Measurements from ENCODE around the gene GJA10. TPM values are rescaled to one million over a fixed set of nuclear protein-coding genes. Genes with fewer than 3 reads are reported as not detected.

GJA10 gene
- total RNA-seq, 3 donors from 2014 or later (not counting 1 experiment from before 2014, with no cell fraction given) = not detected

GRCh38 chr6:89924231-89924630, 30.0 kb downstream of the GJA10 start:
- Mint-ChIP-seq H3K27ac (no peak overlapping the region), H3K4me1 (peaks cover 18 to 21% of the 10 kb centered on the region in 2 donors), H3K27me3 (ENCODE audit: low read depth in 2 of 2) (no peaks in the 10 kb centered on the region), H3K4me3 (no peak overlapping the region), H3K9me3 (no peaks in the 10 kb centered on the region), H3K36me3 (no peaks in the 10 kb centered on the region)
- Histone ChIP-seq H3K27me3 (ENCODE audit: control insufficient read depth, insufficient read depth, low read length) (no peaks in the 10 kb centered on the region), H3K4me1 (ENCODE audit: control insufficient read depth, insufficient read depth, low read length) (peaks cover 4% of the 10 kb centered on the region), H3K9me3 (ENCODE audit: control insufficient read depth, insufficient read depth, low read length) (no peaks in the 10 kb centered on the region), H3K27ac (ENCODE audit: low read length) (no peak overlapping the region), H3K4me3 (ENCODE audit: low read length) (no peak overlapping the region), H3K36me3 (ENCODE audit: control insufficient read depth, insufficient read depth, low read length) (no peaks in the 10 kb centered on the region)
- intact Hi-C loops (cut with micrococcal nuclease) = no loop called here
- ATAC-seq = no peak
- no peak for TF ChIP-seq CTCF (IDR thresholded peaks at IDR 0.05)
- WGBS (ENCODE audit: insufficient coverage) = 67% methylated on average over 5 of the region's 5 CpGs
- no peak for DNase-seq

- Mint-ChIP-seq H3K4me1 (peaks cover 24 to 25% of the 10 kb centered on the region in 2 donors), H3K27me3 (ENCODE audit: low read depth in 2 of 2) (no peaks in the 10 kb centered on the region), H3K9me3 (no peaks in the 10 kb centered on the region), H3K36me3 (no peaks in the 10 kb centered on the region), H3K27ac (no peak overlapping the region), H3K4me3 (no peak overlapping the region)
- no peaks in the 10 kb centered on the region for H3K27me3 ChIP-seq (ENCODE audit: control insufficient read depth, insufficient read depth, low read length)
- peak in 1 of 3 donors; percentile 42 for ATAC-seq
- no peaks in the 10 kb centered on the region for H3K9me3 ChIP-seq (ENCODE audit: control insufficient read depth, insufficient read depth, low read length)
- no peak for DNase-seq
- no peak overlapping the region for H3K27ac ChIP-seq (ENCODE audit: low read length)
- intact Hi-C loops (cut with micrococcal nuclease) = no loop called here
- H3K4me3 ChIP-seq (ENCODE audit: low read length) = no peak overlapping the region
- WGBS (ENCODE audit: insufficient coverage) = 46% methylated on average over 2 of the region's 2 CpGs
- peaks cover 4% of the 10 kb centered on the region for H3K4me1 ChIP-seq (ENCODE audit: control insufficient read depth, insufficient read depth, low read length)
- no peaks in the 10 kb centered on the region for H3K36me3 ChIP-seq (ENCODE audit: control insufficient read depth, insufficient read depth, low read length)
- TF ChIP-seq CTCF (IDR thresholded peaks at IDR 0.05) = no peak
Measured at GRCh38 chr6:89925826-89926225, 31.6 kb downstream of the GJA10 start.

GRCh38 chr6:89927264-89927663, 33.0 kb downstream of the GJA10 start:
- no peak for TF ChIP-seq CTCF (IDR thresholded peaks at IDR 0.05)
- no peak overlapping the region for H3K4me3 Mint-ChIP-seq

More at GRCh38 chr6:89927264-89927663, 33.0 kb downstream of the GJA10 start:
- DNase-seq (no peak), ATAC-seq (no peak)
- WGBS (ENCODE audit: insufficient coverage) = 99% methylated on average over 5 of the region's 5 CpGs
- Histone ChIP-seq H3K36me3 (ENCODE audit: control insufficient read depth, insufficient read depth, low read length) (peaks cover 10% of the 10 kb centered on the region), H3K4me3 (ENCODE audit: low read length) (no peak overlapping the region), H3K27me3 (ENCODE audit: control insufficient read depth, insufficient read depth, low read length) (no peaks in the 10 kb centered on the region), H3K9me3 (ENCODE audit: control insufficient read depth, insufficient read depth, low read length) (no peaks in the 10 kb centered on the region), H3K4me1 (ENCODE audit: control insufficient read depth, insufficient read depth, low read length) (peaks cover 4% of the 10 kb centered on the region), H3K27ac (ENCODE audit: low read length) (no peak overlapping the region)
- Mint-ChIP-seq H3K4me1 (peaks cover 24 to 25% of the 10 kb centered on the region in 2 donors), H3K27ac (no peak overlapping the region), H3K9me3 (no peaks in the 10 kb centered on the region), H3K36me3 (no peaks in the 10 kb centered on the region), H3K27me3 (ENCODE audit: low read depth in 2 of 2) (no peaks in the 10 kb centered on the region)
- intact Hi-C loops (cut with micrococcal nuclease) = no loop called here
